HG03558 (cell line): ENCODE data around the gene TNC.

ENCODE experiments used
- ATAC-seq: cut with Tn5 transposase; IDR thresholded peaks from one replicate; pipeline ENCODE4 v1.9.1; 2021; ENCODE audit warnings: moderate number of reproducible peaks; ENCODE audit not compliant: unreplicated experiment; ENCODE audit errors: extremely low read depth

TNC gene

DNA sequence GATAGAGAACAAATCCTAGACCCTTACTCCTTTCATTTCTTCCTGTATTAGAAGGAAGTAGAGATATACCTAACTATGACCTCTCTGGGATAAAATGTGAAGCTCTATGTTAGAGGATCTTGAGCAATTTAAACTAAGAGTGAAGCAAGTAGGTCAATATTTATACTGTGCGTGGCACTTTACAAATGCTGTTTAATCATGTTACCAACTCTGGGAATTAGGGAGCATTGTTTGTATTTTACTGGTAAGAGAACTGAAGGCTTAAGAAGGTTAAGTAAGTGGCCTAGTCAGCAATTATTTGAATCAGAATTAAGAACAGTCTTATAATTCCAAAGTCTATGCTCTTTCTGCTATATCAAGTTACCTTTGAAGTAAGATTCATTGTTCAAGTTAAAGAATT, 12.0 kb downstream of the TNC start:
- no peak for ATAC-seq

DNA sequence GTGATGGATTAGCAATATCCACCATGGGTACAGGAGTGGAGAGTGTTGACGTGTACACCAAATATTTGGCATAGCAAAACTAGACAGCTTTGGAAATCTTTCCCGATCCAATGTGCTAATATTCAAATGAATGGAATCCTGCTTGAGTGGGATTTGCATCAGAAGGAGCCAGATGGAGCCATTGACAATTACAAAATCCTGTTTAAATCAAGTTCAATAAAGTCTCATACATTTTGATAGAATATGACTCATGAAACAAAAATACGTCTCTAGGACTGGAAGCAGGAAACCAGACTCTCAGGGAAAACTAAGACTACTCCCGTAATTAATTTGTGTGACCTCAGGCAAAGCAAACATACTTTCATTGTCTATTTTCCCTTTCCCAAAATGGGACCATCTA, 13.0 kb downstream of the TNC start:
- ATAC-seq: no peak

DNA sequence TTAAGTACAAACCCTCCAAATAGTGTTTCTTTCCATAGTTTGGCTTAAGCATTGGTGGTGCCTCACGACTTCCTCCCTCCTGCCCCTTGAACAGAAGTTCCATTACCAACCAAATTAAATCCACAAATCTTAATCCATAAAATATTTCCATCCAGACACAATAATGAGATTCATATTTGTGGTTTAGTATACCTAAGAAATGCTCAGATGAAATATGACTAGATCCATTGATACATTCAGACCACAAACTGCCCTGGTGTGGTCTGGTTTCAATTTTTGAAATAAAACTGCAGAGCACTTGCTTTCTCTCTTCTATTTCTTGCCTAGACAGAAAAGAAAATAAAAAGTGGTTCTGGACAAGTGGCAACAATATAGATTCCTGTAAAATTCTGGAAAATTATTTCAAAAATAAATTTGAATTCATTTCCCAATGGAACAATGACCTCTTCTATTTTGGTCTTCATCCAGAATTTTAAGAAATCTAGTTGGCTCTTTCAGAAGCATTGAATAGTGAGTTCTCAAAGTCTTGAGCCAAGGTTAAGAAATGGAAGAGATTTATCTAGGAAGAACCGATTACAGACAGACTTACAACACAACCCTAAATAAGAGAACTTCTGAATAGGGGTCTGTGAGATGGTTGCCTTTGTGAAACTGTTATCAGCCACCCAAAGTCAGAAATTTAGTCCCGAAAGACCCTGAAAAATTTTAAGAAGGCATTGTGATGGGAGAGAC, 14.0 kb downstream of the TNC start:
- ATAC-seq: no peak

DNA sequence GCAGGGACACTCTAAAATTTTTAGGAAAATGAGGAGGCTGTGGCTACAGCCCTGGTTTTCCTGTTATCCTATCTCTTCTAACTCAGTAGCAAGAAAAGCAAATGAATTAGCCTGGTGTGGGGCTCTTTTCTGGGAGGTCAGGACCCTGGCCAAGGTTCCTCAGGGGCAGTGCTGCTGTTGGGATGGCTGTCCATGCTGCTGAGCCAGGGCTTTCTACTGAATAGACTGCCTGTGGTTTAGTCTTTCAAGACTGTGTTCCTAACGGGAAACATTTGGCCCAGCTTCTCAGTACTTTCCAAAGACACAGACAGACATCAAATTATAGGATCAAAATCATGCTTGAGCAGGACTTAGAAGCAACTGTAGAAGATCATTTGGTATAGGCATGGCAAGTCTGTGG, 18.1 kb downstream of the TNC start:
- ATAC-seq: no peak

DNA sequence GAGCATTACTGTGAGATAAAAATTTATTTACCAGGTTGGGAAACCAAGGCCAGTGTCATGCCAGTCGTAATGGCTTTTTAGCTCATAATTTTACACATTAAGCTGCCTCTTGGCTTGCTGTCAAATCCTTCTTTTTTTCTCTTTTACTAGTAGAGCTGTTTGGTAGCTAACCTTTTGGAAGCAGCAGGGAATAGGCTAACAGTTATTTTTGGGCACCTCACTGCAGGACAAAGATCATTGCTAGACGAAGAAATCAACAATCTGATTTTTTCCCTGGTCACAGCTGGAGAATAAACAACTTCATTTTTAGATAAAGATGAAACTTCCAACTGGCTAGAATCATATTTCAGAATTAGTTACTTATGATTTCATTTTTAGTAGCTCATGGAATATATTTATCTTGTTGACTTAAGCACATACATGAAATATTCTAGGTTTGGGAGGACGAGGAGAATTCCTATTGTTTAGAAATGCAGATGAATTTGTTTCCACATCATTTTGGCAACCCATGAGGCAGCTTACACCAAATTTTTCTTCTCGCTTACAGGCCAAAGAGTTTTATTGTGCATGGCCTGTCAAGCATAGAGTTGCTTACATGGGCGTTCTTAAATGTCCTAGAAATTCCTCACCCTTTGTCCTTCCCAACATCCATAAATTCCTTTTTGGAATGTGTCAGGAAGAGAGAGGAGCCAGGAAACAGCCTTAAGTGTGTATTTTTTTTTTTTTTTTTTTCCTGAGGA, 19.6 kb downstream of the TNC start:
- ATAC-seq: no peak

DNA sequence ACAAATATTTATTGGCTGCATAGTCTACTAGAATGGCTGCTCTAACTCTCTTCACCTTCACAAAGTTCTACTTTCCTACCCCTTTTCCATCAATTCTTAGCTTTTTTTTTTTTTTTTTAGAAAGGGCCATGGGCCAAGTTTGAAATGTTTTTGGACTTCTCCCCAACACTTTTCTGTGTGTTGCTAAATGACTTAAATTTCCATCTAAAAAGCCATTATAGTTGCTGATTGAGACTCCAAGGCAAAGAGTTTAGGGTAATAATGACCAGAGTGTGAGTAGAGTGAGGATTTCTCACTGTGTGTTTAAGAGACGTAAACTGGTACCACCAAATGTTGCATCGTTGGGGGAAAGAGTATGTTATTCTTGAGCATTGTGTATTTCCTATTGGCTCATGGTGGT, 24.4 kb downstream of the TNC start:
- ATAC-seq: no peak

DNA sequence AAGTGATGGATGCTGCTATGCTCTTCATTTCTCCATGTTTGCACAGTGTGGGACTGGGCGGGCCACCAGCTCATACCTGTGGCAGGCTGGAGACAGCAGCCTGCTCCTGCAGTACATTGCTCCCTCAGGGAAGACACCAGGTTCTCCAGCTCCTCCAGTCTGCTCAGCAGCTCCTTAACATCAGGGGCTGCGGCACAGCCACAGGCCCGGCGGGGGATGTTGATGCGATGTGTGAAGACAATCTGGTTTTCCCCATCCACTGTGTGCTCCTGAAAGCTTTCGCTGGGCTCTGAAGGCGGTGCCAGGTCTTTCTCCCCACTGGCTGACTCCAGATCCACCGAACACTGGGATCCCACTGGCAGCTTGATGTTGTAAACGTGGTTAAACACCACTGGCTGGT, 27.5 kb downstream of the TNC start:
- no peak for ATAC-seq

DNA sequence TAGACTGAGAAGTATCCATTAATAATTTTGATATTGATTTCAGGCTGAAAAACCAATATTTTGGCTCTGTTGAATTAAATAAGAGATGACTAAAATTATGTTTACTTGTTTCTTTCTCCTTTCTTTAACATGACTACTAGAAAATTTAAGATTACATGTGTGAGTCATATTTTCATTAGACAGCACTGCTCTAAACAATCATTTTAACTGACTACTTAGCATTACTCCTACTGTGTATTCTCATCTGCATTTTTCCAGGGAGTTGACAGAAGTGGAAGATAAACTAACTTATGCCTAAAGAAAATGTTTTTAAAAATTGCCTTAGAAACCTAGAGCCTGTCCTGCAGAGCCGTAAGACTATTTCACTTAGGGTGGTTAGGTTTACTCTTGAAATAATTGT, 29.1 kb downstream of the TNC start:
- no peak for ATAC-seq

DNA sequence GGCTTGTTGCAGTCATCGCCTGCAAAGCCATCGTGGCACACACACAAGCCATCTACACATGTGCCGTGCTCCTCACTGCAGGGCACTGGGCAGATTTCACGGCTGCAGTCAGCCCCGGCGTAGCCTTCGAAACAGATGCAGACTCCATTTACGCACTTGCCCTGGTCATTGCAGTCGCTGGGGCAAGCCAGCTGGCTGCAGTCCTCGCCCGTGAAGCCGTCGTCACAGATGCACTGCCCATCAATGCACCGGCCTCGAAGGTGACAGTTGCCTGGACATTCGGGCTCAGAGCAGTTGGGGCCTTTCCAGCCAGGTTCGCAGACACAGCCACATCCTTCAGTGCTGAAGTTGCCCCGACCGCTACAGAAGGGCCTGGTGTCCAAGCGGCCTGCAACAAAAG, 31.1 kb downstream of the TNC start:
- no peak for ATAC-seq

DNA sequence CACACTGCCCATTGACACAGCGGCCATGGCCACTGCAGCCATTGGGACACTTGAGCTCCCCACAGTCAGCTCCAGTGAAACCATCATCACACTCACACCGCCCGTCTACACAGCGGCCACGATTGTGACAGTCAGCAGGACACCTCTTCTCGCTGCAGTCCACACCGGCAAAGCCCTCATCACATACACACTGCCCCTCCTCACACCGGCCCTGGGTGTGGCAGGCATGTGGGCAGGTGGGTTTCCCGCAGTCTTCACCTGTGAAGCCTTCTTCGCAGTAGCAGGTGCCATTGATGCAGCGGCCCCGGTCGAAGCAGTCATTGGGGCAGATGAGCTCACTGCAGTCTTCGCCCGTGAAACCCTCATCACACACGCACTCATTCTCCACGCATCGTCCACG, 31.5 kb downstream of the TNC start:
- ATAC-seq: no peak

DNA sequence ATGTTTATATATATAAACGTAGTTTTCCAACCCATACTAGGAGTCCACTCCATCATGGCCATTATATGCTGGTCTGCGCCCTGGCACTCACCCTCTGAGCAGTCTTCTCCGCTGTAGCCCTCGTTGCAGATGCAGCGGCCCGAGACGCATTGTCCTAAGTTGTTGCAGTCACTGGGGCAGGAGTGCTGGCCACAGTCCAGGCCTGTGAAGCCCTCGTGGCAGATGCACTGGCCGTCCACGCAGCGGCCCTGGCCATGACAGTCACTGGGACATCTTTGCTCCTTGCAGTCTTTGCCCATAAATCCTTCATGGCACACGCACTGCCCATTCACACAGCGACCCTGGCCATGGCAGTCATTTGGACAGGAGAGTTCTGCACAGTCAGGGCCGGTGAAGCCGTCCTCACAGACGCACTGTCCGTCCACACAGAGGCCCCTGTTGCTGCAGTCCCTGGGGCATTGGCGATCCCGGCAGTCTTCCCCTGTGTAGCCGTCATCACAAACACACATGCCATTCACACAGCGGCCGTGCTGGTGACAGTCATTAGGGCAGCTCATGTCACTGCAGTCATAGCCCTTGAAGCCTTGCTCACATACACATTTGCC, 32.1 kb downstream of the TNC start:
- ATAC-seq: no peak

DNA sequence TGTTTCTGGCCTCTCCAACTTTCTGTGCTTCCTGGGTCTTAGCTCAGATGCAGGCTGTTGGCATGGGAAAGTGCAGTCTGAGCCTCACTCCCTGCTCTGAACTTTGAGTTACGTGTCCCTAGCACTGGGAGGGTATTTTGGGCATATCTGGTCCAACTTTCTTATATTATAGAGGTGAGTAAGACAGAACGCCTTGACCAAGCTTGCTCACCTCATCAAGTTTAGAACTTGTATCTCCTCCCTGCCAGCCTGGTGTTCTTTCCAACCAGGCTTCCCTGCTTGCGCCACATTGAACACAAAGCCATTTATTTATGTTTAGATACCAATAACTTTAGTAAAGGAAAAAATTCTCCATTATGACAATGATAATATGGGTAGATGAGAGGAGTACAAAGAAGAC, 33.2 kb downstream of the TNC start:
- no peak for ATAC-seq

DNA sequence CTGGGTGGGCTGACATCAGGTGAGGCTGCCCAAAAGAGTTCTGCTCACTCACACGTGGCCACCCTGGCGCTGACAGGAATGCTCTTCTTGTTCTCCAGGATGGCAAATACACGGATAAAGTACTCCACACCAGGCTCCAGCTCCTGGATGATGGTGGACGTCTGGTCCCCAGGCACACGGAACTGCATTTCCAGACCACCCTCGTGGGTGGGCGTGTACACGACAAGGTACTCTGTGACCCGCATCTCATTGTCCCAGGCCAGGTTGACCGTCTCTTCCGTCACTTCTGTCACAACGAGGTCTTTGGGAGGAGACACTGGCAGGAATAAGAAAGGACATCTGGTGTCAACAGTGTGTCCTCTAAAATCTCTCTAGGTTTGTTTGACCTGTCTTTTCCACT, 33.8 kb downstream of the TNC start:
- no peak for ATAC-seq

DNA sequence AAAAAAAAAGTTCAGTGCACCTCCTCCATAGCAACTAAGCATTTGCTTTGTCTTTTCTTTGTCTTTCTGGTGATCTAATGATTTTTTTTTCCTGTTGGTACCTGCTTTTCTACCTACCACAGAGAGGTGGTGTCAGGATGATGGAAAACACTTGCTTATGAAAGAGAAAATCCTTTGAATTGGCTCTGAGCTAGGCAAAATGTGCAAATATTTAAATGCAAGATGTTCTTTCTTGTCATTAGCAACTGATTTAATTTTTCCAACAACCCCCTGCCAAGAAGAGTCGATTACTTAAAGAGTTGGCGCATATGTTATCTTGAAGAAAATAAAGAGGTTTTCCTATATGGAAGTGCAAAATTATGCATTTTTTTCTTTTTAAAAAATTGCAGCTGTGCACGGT, 37.7 kb downstream of the TNC start:
- no peak for ATAC-seq

DNA sequence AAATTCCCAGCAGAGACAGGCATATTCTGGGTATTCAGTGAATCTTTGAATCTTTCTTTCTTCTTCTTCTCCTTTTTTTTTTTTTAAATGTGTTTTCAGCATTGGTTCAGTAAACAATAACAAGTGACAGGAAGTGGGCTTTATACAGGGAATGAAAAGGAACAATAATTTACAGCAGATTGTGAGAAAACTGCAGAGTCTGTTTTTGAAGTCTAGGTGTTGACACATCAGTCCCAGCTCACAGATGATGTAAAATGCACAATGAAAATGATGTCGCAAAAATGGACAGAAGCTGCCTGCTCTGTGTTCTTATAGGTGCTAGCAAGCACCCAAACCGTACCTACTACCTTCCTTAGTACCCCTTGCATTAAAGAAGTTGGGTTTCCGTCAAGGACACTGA, 38.8 kb downstream of the TNC start:
- ATAC-seq: no peak

DNA sequence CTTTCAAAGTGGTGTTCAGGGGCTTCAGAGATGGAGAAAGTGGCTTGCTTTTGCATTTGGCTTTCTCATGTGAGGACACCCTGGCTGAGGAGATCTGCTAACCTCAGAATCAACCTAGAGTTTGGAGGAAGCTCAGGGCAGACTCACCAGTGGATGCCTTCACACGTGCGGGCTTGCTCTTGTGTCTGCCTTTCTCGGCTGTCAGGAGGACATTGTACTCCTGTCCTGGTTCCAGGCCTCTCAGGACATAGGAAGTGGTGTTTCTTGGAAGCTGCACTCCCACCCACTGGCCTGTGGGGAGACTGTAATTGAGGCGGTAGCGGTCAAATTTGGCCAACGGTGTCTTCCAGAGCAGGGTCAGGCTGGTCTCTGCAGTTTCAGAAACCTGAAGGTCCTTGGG, 44.5 kb downstream of the TNC start:
- no peak for ATAC-seq

DNA sequence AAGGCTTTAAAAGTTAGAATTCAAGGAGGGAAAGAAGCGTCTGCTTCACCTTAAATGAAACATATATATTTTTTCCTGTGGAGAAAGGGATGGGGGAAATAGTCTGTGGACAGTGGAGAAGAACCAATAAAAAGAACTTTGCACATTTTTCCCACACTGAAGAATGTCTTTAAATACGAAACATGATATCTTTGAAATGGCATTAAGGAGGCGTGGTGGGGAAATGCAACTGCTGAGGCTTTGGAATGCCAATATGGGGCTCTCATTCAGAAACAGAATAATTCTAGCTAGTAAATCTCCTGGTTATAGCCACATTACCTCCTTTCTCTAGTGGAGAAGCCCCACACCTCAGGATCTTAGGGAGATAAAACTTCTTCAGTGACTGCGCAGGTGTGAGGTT, 46.8 kb downstream of the TNC start:
- ATAC-seq: no peak

DNA sequence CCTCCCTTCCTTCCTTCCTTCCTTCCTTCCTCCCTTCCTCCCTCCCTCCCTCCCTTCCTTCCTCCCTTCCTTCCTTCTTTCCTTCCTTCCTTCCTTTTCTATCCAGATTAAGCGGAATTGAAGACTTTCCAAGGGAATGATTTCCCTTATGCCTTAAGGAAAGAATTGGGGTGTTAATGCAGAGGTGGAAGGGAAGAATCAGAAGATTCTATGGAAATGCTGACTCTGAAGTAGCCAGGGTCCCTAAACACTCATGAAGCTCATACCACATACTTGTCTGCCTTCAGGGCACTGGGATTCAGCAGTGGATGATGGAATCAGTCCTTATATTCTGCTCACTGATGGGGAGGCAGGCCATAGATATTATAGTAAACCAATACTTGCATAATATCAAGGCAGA, 48.2 kb downstream of the TNC start:
- no peak for ATAC-seq

DNA sequence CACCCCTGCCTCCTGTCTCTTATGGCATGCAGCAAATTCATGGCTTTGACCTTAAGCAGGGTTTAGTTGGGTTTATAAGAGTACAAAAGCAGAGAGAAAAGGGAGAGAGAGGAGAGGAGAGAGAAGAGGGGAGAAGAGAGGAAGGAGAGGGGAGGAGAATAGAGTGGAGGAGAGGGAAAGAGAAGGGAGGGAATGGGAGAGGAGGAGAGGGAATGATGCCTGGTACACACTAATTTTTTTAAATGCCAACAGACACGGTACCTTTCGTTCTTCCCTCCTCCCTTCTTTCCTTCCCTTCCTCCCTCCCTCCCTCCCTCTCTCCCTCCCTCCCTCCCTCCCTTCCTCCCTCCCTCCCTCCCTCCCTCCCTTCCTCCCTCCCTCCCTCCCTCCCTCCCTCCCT, 48.7 kb downstream of the TNC start:
- no peak for ATAC-seq

DNA sequence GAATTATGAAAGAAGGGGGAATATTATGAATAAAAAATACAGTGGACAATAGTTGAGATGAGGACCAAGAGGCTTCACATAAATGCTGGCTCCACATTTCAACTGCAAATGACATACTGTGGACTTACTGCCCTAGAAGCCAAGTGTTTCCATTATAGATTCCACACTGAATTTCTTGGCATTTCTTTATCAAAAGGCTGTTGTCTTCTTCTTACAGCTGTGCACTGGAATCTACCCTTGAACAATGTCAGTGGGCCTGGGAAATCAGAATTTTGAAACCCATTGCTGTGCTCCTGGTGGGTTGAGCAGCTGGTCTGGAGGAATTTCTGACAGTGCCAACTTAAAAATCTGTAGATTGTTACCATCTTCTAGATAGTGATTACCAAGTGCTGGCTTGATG, 49.9 kb downstream of the TNC start:
- ATAC-seq: no peak

DNA sequence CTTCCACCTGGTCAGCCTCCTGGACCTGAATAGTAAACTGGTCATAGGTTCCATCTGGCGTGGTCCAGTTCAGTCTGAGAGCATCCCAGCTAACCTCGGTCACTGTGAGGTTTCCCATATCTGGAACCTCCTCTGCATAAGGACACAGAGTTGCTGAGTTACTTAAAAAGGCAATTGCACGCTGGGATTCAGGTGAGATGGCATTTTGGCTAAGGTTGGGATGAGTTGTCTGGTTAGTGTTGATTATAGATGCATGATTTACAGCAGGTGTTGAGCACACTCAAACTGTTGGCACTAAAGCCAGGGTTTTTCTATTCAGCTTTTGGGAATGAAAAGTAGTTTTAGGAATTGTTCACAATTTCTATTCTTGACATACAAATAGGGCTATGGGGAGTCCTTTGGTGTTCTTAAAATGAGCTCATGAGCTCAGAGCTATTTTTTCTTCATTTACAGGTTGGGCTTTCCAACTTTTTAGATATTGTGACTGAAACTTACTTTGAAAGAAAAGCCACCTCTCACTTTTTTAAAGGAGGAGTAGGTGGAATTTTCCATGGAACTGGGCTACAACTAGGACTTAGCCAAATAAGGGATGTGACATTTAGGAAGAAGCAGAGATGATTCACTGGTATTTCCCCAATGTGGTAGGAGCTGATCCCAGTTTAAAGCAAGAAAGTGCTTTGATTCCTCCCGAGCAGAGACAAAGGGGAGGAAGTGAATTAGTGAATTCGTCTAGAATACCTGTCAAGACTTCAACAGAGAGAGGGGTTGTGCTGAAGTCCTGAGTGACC, 54.7 kb downstream of the TNC start:
- ATAC-seq: no peak
